Stimulated activated CD4-positive, alpha-beta T cell treated with anti-CD3 and anti-CD28 coated beads, Interleukin-1b, Interleukin-23, amount 100 ng/mL, for 24 hours (primary cell): ENCODE data around the gene USP33.
"Not testable (repeated sequence)": the region's sequence is repeated elsewhere in the genome, so short reads cannot be mapped to it uniquely, and the experiment has no call there.

ENCODE experiments used
- DNase-seq, 4 experiments: peaks; one replicate each; pipeline ENCODE4 v3.0.0-alpha.2; 2020; ENCODE audit warnings: low read depth in 4 of 4, low spot score in 1 of 4

Gene USP33

DNA sequence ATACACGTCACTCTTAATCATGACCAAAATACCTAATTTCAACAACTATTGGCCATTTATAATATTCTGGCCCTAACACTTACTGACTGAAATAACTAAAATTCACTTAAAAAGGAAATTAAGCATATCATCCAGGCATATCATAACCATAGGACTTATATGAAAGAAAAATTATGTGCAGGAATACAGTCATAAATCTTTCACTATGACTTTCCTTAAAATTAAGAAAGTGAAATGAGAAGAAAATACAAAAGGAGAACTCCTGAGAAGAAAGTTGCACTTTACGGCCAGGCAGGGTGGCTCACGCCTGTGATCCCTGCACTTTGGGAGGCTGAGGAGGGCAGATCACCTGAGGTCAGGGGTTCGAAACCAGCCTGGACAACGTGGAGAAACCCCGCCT lies 86.6 kb downstream of the USP33 start:
- DNase-seq, result no peak

DNA sequence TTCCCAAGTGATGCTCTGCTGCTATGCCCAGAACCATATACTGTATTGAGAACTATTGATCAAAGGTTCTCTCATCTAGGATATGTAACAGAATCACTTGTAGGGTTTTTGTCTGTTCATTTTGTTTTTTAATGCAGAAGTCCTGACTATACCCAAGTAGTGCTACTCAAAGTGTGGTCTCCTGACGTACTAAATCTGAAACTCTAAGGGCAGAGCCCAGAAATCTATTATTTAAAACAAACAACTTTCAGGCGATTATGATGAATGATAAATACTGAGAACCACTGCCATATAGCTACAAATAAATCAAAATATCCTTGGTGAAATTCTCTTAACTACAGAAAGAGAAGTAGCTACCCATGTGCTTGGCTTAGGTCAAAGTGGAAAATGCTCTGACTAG lies 87.3 kb downstream of the USP33 start:
- DNase-seq, result no peak

DNA sequence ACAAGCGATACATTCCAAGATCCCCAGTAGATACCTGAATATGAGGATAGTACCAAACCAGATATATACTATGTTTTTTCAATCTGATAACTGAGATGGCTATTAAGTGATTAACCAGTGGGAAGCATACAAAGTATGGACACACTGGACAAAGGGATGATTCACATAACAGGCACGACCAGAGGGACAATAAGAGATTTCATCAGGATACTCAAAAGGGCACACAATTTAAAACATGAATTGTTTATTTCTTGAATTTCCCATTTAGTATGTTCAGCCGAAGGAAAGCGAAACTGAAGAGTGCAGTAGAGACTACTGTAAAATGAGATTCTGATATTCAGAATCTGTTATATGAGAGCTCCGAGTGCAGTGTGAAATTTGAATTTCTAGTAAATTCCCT lies 87.8 kb downstream of the USP33 start:
- no peak for DNase-seq

DNA sequence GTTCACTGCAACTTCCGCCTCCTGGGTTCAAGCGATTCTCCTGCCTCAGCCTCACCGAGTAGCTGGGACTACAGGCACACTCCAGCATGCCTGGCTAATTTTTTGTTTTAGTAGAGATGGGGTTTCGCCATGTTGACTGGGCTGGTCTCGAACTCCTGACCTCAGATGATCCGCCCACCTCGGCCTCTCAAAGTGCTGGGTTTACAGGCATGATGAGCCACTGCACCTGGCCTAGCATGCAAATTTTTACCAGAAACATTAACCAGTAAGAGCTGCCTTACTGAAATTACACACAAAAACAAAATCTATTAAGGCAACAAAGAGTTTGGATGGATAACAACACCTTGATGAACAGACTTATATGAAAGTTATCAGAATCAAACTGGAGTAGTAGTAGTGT lies 89.3 kb downstream of the USP33 start:
- no peak for DNase-seq

DNA sequence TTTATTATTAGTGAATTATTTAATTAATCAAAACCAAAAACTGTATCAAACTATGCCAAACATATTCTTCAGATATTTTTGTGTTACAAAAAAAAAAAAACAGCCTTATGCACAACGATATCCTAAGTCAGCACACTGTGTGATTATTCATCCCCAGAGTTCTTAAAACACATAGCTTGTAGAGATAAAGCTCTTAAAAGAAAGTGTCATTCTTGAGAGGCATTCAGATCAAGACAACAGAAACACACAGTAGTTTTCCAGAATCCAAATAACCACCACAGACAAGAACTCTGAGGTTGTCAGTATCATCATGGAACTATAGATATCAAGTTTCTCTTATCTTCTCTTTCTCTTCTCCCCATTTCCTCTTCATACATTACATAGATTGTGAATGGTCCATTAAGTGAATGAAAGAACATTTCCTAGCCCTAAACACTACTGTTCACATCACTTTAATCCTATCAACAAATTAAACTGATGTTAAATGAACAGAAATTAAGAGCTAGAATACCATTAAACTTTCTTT lies 90.7 kb downstream of the USP33 start:
- no peak for DNase-seq

DNA sequence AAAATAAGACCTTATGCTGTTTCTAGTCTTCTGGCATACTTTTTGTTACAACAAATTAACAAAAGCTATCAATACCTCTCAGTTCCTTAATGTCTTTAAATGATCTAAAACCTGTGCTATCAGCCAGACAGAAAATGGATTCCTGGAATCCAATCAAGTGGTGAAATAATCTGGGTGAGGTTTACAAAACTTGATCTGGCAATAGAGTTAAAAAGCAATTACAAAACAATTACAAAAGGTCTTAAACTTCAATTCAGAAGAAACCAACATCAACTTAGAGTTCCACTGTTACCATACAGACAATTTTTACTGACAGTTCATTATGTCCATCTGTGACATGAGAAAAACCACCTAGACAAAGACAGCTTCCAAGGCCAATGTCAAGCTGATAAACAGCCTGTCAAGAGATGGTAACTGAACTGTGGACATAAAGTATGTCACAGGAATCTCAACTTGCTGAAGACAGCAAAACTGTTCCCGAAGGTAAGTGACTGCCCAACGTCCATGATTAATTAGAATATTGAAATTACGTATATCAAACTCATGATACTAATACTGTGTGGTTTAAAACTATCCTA lies 94.6 kb downstream of the USP33 start:
- DNase-seq, result no peak

DNA sequence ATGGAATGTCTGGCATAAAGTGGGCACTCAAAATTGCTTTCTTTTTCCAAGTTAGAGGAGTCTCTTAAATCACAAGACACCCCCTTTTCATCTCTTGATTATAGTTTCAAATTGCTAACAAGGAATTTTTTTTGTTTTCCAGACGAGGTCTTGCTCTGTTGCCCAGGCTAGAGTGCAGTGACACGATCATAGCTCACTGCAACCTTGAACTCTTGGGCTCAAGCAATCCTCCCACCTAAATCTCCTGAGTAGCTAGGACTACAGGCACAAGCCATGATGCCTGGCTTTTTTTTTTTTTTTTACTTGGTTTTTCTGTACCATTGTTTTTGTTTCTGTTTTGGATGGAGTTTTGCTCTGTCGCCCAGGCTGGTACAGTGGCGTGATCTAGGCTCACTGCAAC lies 98.0 kb downstream of the USP33 start:
- no peak for DNase-seq

DNA sequence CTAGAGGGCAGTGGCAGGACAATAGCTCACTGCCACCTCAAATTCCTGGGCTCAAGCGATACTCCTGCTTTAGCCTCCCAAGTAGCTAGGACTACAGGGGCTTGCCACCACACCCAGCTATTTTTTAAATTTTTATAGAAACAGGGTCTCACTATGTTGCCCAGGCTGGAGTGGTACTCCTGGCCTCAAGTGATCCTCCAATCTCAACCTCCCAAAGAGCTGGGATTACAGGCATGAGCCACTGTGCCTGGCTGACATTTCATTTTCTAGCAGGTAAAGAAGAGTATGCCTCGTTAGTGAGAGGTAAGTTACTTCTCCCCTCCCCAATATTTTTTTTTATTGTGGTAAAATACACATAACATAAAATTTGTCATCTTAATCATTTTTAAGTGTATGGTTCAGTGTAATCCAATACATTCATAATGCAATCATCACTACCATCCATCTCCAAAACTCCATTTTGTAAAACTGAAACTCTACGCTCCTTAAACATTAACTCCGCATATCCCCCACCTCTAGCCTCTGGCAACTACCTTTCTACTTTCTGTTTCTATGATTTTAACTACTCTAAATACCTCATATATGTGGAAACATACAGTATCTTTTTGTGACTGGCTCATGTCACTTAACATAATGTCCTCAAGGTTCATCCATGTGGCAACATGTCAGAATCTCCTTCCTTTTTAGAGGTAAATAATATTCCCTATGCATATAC lies 99.6 kb downstream of the USP33 start:
- no peak for DNase-seq

DNA sequence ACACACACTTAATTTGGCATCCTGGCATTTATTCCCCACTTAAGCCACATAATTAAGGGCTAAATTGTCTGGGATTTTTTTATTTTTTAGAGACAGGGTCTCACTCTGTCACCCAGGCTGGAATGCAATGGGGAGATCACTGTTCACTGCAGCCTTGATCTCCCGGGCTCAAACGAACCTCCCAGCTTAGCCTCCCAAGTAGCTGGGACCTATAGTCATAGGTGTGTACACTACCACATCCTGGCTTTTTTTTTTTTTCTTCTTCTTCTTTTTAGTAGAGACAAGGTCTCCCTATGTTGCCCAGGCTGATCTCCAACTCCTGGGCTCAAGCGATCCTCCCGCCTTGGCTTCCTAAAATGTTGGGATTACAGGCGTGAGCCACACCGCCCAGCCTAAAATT lies 101.4 kb downstream of the USP33 start:
- DNase-seq, result no peak

DNA sequence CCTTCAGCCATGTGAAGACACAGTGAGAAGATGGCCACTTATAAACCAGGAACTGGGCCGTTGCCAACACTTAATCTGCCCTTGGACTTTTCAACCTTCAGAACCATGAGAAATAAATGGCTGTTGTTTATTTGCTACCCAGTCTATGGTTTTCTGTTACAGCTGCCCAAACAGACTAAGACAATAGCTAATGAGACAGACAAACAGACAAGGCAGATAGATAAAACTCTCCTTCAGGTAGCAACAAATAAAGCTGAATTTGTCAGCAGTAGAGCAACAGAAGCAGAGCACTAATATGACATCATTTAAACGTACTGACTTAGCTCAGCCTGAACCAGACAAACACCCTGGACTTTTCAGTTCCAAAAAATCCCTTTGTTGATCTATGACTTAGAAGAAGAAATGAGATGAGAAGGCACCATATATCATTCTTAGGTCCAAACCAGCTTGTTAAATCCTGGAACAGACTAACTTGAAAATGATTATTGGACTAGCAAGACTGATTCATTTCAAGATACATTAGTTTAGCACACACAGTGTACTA lies 104.1 kb downstream of the USP33 start:
- DNase-seq, result no peak

DNA sequence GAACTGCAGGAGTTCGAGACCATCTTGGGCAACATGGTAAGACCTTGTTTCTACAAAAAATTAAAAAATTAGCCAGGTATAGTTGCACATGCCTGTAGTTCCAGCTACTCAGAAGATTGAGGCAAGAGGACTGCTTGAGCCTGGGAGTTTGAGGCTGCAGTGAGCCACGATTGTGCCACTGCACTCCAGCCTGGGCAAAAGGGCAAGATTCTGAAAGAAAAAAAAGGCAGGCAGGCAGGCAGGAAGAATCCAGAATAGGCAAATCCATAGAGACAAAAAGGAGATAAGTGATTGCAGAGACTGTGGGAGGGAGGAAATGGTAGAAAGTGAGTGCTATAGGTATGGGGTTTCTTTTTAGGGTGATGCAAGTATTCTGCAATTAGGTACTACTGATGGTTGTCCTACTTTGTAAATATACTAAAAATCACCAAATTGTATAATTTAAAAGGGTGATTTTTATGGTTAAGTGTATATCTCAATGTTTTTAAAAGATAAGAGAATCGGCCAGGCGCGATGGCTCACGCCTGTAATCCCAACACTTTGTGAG lies 106.6 kb downstream of the USP33 start:
- no peak for DNase-seq

DNA sequence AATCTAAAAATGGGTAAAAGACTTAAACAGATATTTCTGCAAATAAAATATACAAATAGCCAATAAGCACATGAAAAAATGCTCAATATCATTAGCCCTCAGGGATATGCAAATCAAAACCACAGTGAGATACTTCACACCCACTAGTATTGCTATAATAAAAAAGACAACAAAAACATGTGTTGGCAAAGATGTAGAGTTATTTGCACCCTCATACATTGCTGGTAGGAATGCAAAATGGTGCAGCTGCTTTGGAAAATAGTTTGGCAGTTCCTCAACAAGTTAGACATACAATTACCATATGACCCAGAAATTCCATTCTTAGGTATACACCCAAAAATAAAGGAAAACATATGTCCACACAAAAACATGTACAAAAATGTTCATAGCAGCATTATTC lies 107.4 kb downstream of the USP33 start:
- DNase-seq, result no peak

DNA sequence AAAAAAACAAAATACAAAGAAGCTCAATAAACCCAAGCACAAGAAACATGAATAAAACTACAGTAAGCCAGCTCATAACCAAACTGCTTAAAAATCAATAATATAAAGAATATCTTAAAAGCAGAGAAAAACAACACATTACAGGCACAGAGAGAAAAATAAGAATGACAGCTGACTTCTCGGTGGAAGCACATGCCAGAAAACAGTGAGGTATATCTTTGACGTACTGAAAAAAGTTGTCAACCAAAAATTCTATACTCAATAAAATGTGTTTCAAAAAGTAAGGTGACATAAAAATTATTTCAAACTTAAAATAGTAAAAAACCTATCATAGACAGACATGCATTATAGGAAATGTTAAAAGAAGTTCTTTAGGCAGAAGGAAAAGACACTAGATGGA lies 110.5 kb downstream of the USP33 start:
- DNase-seq, result no peak

DNA sequence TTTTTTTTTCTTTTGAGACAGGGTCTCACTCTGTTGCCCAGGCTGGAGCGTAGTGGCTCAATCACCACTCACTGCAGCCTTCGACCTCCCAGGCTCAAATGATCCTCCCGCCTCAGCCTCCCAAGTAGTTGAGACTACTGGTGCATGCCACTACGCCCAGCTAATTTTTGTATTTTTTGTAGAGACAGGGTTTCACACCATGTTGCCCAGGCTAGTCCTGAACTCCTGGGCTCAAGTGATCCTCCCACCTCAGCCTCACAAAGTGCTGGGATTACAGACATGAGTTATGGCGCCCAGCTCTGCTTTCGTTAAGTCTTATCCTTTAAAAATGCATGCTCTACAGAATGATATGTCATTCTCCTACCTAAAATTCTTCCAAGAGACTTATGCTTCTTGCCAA lies 113.4 kb downstream of the USP33 start:
- not testable (repeated sequence) for DNase-seq
